Measurements from ENCODE around the gene MFNG.

- TF ChIP-seq MXI1 (conservative IDR thresholded peaks at IDR 0.05; ENCODE audit: poor library complexity, severe bottlenecking) (no peak), CTCF (IDR thresholded peaks at IDR 0.05; ENCODE audit: poor library complexity, severe bottlenecking) (no peak), TAF1 (IDR thresholded peaks at IDR 0.05; ENCODE audit: low read depth) (no peak), SMC3 (conservative IDR thresholded peaks at IDR 0.05; ENCODE audit: poor library complexity) (no peak), RAD21 (conservative IDR thresholded peaks at IDR 0.05) (no peak)
Observed at GRCh38 chr22:37535159-37535558, 49.0 kb upstream of the MFNG start.

Measured in neural cell (in vitro differentiated cells).